Gastrocnemius medialis (tissue), 4 donors: ENCODE data around the gene HSD17B12. TPM values are rescaled to one million over a fixed set of nuclear protein-coding genes. Genes with fewer than 3 reads are reported as not detected.

Experiments used
- ATAC-seq, 2 donors: fragments of 150-250 bp; one replicate each; pipeline ENCODE4 v1.9.1; 2016
- DNase-seq, 2 donors: peaks; one replicate each; pipeline ENCODE4 v3.0.0-alpha.2; 2019
- H3K27ac ChIP-seq, 4 donors: fragments of 200-600 bp; sonication (generic); 1 replicate in 1 of 4; 2 replicates in 3 of 4; pipeline ENCODE4 v1.5.1; 2016 to 2018; ENCODE audit warnings: mild to moderate bottlenecking in 2 of 4, moderate library complexity in 1 of 4
- H3K27me3 ChIP-seq, 3 donors: fragments of 200-600 bp; sonication (generic) in 2 of 3; 1 replicate in 1 of 3; 2 replicates in 2 of 3; pipeline versions ENCODE4 v1.5.1 to v1.6.0; 2016 to 2019; ENCODE audit warnings: mild to moderate bottlenecking in 1 of 3, moderate library complexity in 1 of 3
- H3K36me3 ChIP-seq, 2 donors: fragments of 200-600 bp; sonication (generic) in 1 of 2; one replicate each; pipeline ENCODE4 v1.5.1; 2017 to 2018
- H3K4me1 ChIP-seq, 2 donors: fragments of 200-600 bp; sonication (generic) in 1 of 2; one replicate each; pipeline ENCODE4 v1.5.1; 2016 to 2017; ENCODE audit warnings: mild to moderate bottlenecking in 2 of 2
- H3K4me3 ChIP-seq, 4 donors: fragments of 200-600 bp; sonication (generic) in 3 of 4; 1 replicate in 1 of 4; 2 replicates in 3 of 4; pipeline ENCODE4 v1.5.1; 2016 to 2019; ENCODE audit warnings: mild to moderate bottlenecking in 2 of 4
- H3K9me3 ChIP-seq, 3 donors: fragments of 200-600 bp; sonication (generic) in 2 of 3; 1 replicate in 1 of 3; 2 replicates in 2 of 3; pipeline ENCODE4 v1.5.1; 2016 to 2019
- CTCF ChIP-seq, 5 experiments: fragments of 450-650 bp in 3 of 5; fragments of 200-600 bp in 2 of 5; sonication (generic) in 2 of 5; IDR thresholded peaks in 4 of 5; conservative IDR thresholded peaks in 1 of 5; 1 replicate in 4 of 5; 2 replicates in 1 of 5; pipeline ENCODE4 v1.5.1; 2016 to 2019; ENCODE audit warnings: antibody characterized with exemption in 5 of 5, mild to moderate bottlenecking in 3 of 5, moderate library complexity in 3 of 5
- POLR2A ChIP-seq, 2 donors: fragments of 450-650 bp; IDR thresholded peaks; one replicate each; pipeline ENCODE4 v1.6.1; 2017; ENCODE audit warnings: antibody characterized with exemption in 2 of 2, mild to moderate bottlenecking in 2 of 2, moderate library complexity in 2 of 2
- in situ Hi-C, 4 donors: fragments of 200-750 bp; cut with MboI; loops; one replicate each; pipeline versions ENCODE4 v1.15.0 to v1.8.0; 2017; ENCODE audit warnings: low sequenced_read_pairs in 4 of 4
- intact Hi-C: fragments of 100-400 bp; cut with DNase I; formaldehyde crosslinking; loops from one replicate; pipeline ENCODE4 v1.15.1; 2023; ENCODE audit warnings: low total_unique reads
- total RNA-seq, 4 donors: library from RNA; depleted of rRNA; stranded (reverse); fragments of >200 nt; gene quantifications; one replicate each; pipeline versions ENCODE4 v1.1.0 to v1.2.3, GENCODE V29; 2016

The HSD17B12 gene
- total RNA-seq, 4 donors from 2014 or later: 20.5 to 41.1 (median 28.6) TPM

DNA sequence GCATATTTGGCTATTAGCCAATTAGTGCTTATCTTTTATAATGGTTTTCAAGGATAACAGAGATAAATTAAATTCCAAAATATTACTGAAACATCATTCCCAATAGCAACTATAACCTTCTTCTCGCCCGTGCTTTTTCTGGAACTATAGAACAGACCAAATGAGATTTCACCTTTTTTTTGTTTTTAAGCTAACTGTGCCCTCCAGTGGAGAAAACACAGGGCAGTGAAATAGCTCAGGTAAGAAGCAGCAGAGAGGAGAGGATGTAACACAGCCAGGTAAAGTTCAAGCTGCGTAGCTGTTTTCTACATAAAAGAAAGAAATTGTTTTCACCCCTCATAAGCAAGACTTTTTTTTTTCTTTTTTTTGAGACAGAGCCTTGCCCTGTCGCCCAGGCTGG, 28.2 kb downstream of the HSD17B12 start:
- Histone ChIP-seq H3K36me3 (no peaks in the 10 kb centered on the region), H3K4me3 (no peak overlapping the region), H3K4me1 (no peaks in the 10 kb centered on the region), H3K9me3 (no peaks in the 10 kb centered on the region), H3K27me3 (no peaks in the 10 kb centered on the region), H3K27ac (no peak overlapping the region)
- in situ Hi-C loops (no loop called here), intact Hi-C loops (loop anchor here (5.0 kb wide), 1 partner anchor 136 kb away; no protein-coding TSS in a partner anchor)
- peak in 4 of 5 experiments; percentile 9 to 57 (median 38) for TF ChIP-seq CTCF (IDR thresholded peaks at IDR 0.05 in 4 of 5, conservative IDR thresholded peaks at IDR 0.05 in 1 of 5)
- no peak for TF ChIP-seq POLR2A (IDR thresholded peaks at IDR 0.05)
- DNase-seq (no peak), ATAC-seq (peak in 1 of 2 donors; percentile 60)

DNA sequence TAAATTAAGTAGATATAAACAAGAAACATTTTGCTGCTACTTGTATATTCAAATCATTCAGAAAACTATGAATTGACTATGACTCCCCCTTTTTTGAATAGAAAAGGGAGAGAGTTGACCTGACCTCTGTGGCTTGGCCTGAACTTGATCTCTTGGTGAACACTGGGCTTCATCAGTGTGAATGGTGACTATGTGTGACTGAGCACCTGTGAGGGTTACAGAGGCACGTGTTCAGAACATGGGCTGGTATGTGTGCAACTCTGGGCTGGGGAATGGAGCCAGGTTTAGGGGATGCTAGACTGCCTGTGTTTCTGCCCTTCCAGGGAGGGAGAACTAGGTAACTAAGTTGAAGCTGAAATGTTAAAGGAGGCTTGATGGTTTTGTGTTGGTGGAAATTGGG, 29.2 kb downstream of the HSD17B12 start:
- ATAC-seq (no peak), DNase-seq (no peak)
- H3K4me3 ChIP-seq: no peak overlapping the region
- no peak for TF ChIP-seq CTCF (IDR thresholded peaks at IDR 0.05 in 4 of 5, conservative IDR thresholded peaks at IDR 0.05 in 1 of 5)
- TF ChIP-seq POLR2A (IDR thresholded peaks at IDR 0.05): no peak
- H3K27ac ChIP-seq: no peak overlapping the region
- in situ Hi-C loops (loop anchor here in 1 of 4 donors (10.0 kb wide), 1 partner anchor 135 kb away; no protein-coding TSS in a partner anchor), intact Hi-C loops (loop anchor here (5.0 kb wide), 1 partner anchor 137 kb away; no protein-coding TSS in a partner anchor)
- H3K36me3 ChIP-seq: no peaks in the 10 kb centered on the region
- H3K4me1 ChIP-seq: no peaks in the 10 kb centered on the region
- H3K9me3 ChIP-seq: no peaks in the 10 kb centered on the region
- H3K27me3 ChIP-seq: no peaks in the 10 kb centered on the region

- H3K4me1 ChIP-seq: peaks cover 7 to 9% of the 10 kb centered on the region in 2 donors
- H3K27me3 ChIP-seq: no peaks in the 10 kb centered on the region
- no peaks in the 10 kb centered on the region for H3K36me3 ChIP-seq
- H3K27ac ChIP-seq: no peak overlapping the region
- DNase-seq (no peak), ATAC-seq (no peak)
- TF ChIP-seq POLR2A (IDR thresholded peaks at IDR 0.05) (no peak), CTCF (IDR thresholded peaks at IDR 0.05 in 4 of 5, conservative IDR thresholded peaks at IDR 0.05 in 1 of 5) (no peak)
- no peak overlapping the region for H3K4me3 ChIP-seq
- intact Hi-C loops: no loop called here
- in situ Hi-C loops: loop anchor here in 1 of 4 donors (10.0 kb wide), 1 partner anchor 138 kb away; no protein-coding TSS in a partner anchor
- H3K9me3 ChIP-seq: no peaks in the 10 kb centered on the region
Measured at GRCh38 chr11:43712676-43713075, 32.1 kb downstream of the HSD17B12 start.

GRCh38 chr11:43718373-43718772, 37.8 kb downstream of the HSD17B12 start:
- intact Hi-C loops: no loop called here
- Histone ChIP-seq H3K27me3 (no peaks in the 10 kb centered on the region), H3K4me1 (peaks cover 13 to 15% of the 10 kb centered on the region in 2 donors), H3K4me3 (no peak overlapping the region), H3K9me3 (no peaks in the 10 kb centered on the region), H3K36me3 (peaks cover 0 to 4% of the 10 kb centered on the region in 2 donors), H3K27ac (no peak overlapping the region)
- ATAC-seq: no peak
- in situ Hi-C loops: loop anchor here in 1 of 4 donors (10.0 kb wide), 1 partner anchor 144 kb away; no protein-coding TSS in a partner anchor
- TF ChIP-seq CTCF (IDR thresholded peaks at IDR 0.05 in 4 of 5, conservative IDR thresholded peaks at IDR 0.05 in 1 of 5) (no peak), POLR2A (IDR thresholded peaks at IDR 0.05) (no peak)
- no peak for DNase-seq

DNA sequence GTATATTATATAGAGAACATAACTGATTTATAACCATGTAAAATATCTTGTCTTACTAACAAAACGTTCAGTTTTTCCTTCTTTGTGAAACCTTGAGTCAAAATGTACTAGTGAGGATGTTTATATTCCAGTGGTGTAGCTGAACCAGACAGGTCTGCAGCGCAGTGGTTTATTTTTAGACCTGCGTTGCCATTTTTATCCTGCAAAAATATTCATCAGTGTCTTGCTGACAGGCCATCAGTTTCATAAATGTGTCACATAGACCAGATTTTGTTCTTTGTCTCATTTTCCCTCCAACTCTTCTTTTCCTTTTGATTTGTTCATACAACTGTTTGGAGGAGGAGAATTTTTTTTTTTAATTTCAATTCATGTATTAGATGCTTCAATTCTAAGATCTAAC, 43.1 kb downstream of the HSD17B12 start:
- in situ Hi-C loops: no loop called here
- intact Hi-C loops: no loop called here
- Histone ChIP-seq H3K36me3 (peaks cover 0 to 3% of the 10 kb centered on the region in 2 donors), H3K4me3 (no peak overlapping the region), H3K4me1 (peaks cover 14 to 15% of the 10 kb centered on the region in 2 donors), H3K27ac (no peak overlapping the region), H3K9me3 (no peaks in the 10 kb centered on the region), H3K27me3 (no peaks in the 10 kb centered on the region)
- DNase-seq: no peak
- ATAC-seq: no peak
- TF ChIP-seq CTCF (IDR thresholded peaks at IDR 0.05 in 4 of 5, conservative IDR thresholded peaks at IDR 0.05 in 1 of 5): no peak
- no peak for TF ChIP-seq POLR2A (IDR thresholded peaks at IDR 0.05)
